GM12864 (cell line): ENCODE data around the gene TSNAX.

Experiments used
- DNase-seq: peaks from one replicate; pipeline ENCODE4 v3.0.0-alpha.2; 2011; ENCODE audit warnings: low read depth
- H3K4me3 ChIP-seq: 2 replicates; pipeline ENCODE4 v1.5.1; 2011; ENCODE audit warnings: mild to moderate bottlenecking, low read depth, low read length, control low read depth
- TF ChIP-seq, protein P1 (sequence below): IDR thresholded peaks from 2 replicates; pipeline ENCODE4 v1.5.1; 2011; ENCODE audit warnings: low read depth, mild to moderate bottlenecking, moderate library complexity, low read length, control low read depth, inconsistent platforms; ENCODE audit errors: missing control alignments

TSNAX gene

DNA sequence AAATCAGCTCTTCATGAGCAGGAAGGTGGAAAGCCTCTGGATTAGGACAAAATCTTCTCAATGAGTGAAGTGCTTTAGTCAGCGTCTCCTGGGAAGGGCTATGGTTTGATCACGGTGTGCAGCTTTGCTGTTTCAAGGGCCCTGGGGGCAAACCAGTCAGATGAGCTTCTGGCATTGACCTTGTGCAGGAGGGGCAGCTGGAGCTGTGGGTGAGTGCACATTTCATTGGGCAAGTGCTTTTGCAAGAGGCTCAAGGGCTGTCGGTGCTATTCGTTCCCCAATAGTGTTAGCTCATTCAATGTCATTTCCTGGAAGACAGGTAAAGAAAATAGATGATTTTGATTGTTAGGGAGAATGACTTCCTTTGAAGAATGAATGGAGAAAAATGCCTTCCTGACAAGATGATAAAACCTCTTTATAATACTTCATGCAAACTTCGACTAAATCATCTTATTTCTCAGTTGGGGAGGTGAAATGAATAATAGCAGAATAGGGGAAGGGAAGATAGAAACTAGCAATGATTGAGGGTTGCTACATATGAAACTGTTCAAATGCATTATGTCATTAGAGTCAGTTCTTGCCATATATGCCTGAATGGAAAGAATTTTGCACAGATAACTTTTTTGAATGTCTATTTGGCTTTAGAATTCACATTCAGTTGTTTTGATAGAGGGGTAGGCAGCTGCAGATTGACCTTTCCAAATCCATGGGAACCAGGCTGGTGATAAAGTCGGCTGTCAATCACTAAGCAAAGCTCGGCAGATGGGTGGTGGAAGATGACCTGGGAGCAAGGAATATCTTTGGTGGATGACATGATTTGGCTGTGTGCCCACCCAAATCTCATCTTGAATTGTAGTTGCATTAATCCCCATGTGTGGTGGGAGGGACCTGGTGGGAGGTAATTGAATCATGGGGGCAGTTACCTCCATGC lies 85.2 kb downstream of the TSNAX start:
- no peak for DNase-seq
- TF ChIP-seq, protein P1, sequence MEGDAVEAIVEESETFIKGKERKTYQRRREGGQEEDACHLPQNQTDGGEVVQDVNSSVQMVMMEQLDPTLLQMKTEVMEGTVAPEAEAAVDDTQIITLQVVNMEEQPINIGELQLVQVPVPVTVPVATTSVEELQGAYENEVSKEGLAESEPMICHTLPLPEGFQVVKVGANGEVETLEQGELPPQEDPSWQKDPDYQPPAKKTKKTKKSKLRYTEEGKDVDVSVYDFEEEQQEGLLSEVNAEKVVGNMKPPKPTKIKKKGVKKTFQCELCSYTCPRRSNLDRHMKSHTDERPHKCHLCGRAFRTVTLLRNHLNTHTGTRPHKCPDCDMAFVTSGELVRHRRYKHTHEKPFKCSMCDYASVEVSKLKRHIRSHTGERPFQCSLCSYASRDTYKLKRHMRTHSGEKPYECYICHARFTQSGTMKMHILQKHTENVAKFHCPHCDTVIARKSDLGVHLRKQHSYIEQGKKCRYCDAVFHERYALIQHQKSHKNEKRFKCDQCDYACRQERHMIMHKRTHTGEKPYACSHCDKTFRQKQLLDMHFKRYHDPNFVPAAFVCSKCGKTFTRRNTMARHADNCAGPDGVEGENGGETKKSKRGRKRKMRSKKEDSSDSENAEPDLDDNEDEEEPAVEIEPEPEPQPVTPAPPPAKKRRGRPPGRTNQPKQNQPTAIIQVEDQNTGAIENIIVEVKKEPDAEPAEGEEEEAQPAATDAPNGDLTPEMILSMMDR: no peak
- no peak overlapping the region for H3K4me3 ChIP-seq
